ENCODE data around the gene TLR7.

The TLR7 gene

DNA sequence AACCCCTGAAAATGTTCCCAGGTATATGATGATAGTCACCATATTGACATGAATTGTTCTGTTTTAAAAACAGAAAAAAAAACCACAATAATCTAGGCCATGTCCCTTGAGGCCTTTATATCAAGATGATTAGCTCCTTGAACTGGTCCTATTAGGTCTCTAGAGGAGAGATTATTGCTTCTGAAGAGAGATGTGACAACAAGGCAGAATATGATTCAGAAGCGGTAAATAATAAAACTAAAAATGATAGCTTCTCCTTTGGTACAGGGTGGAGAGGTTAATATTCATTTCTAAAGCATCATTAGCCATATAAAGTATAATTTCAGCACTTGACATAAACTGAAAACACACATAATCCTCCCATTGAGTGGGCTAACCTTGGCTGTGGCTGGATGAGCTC, 65.4 kb downstream of the TLR7 start:
- H3K4me3 ChIP-seq (ENCODE audit: low read depth, low read length, poor library complexity, severe bottlenecking), result no peak overlapping the region
- TF ChIP-seq, protein P1, sequence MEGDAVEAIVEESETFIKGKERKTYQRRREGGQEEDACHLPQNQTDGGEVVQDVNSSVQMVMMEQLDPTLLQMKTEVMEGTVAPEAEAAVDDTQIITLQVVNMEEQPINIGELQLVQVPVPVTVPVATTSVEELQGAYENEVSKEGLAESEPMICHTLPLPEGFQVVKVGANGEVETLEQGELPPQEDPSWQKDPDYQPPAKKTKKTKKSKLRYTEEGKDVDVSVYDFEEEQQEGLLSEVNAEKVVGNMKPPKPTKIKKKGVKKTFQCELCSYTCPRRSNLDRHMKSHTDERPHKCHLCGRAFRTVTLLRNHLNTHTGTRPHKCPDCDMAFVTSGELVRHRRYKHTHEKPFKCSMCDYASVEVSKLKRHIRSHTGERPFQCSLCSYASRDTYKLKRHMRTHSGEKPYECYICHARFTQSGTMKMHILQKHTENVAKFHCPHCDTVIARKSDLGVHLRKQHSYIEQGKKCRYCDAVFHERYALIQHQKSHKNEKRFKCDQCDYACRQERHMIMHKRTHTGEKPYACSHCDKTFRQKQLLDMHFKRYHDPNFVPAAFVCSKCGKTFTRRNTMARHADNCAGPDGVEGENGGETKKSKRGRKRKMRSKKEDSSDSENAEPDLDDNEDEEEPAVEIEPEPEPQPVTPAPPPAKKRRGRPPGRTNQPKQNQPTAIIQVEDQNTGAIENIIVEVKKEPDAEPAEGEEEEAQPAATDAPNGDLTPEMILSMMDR (IDR thresholded peaks at IDR 0.05; ENCODE audit: low read length), result no peak
- no peak for TF ChIP-seq EZH2 (IDR thresholded peaks at IDR 0.05; ENCODE audit: borderline replicate concordance, low read length)
- no peak overlapping the region for H3K4me2 ChIP-seq (ENCODE audit: low read length)
- H3K9me3 ChIP-seq (ENCODE audit: low read length), result no peaks in the 10 kb centered on the region
- no peak overlapping the region for H3K27ac ChIP-seq (ENCODE audit: low read depth, low read length, poor library complexity, severe bottlenecking)
- H3K27me3 ChIP-seq (ENCODE audit: insufficient read depth, low read length), result no peaks in the 10 kb centered on the region
- no peaks in the 10 kb centered on the region for H3F3A ChIP-seq (ENCODE audit: insufficient read depth, low read length)
- no peaks in the 10 kb centered on the region for H3K36me3 ChIP-seq (ENCODE audit: insufficient read depth, low read length)
- H3K4me1 ChIP-seq (ENCODE audit: insufficient read depth, low read length, severe bottlenecking), result no peaks in the 10 kb centered on the region
- no peaks in the 10 kb centered on the region for H3K79me2 ChIP-seq (ENCODE audit: insufficient read depth, low read length)
- H2AFZ ChIP-seq (ENCODE audit: low read length), result no peak overlapping the region
- H3K9me2 ChIP-seq (ENCODE audit: low read depth, low read length), result no peaks in the 10 kb centered on the region
- H4K20me1 ChIP-seq (ENCODE audit: insufficient read depth, low read length), result no peaks in the 10 kb centered on the region
- no peak overlapping the region for H3K9ac ChIP-seq (ENCODE audit: low read length)

DNA sequence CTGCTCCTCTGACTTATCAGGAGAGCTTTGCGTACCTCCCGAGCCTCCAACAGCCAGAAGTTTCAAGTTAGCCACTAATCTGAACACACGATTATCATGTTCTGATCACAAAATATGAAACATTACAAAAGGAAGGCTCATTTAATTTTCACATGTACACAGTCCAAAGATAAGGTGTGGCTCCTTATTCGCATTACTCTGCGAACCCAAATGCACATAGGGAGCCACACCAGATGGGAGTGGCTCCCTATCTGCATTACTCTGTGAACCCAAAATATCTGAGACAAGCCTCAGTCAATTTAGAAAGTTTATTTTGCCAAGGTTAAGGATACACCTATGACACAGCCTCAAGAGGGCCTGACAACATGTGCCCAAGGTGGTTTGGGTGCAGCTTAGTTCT, 68.0 kb downstream of the TLR7 start:
- Histone ChIP-seq H3K4me3 (ENCODE audit: low read depth, low read length, poor library complexity, severe bottlenecking) (no peak overlapping the region), H3K36me3 (ENCODE audit: insufficient read depth, low read length) (no peaks in the 10 kb centered on the region), H3K27me3 (ENCODE audit: insufficient read depth, low read length) (no peaks in the 10 kb centered on the region), H3K27ac (ENCODE audit: low read depth, low read length, poor library complexity, severe bottlenecking) (no peak overlapping the region), H3F3A (ENCODE audit: insufficient read depth, low read length) (no peaks in the 10 kb centered on the region), H4K20me1 (ENCODE audit: insufficient read depth, low read length) (no peaks in the 10 kb centered on the region), H3K9me2 (ENCODE audit: low read depth, low read length) (no peaks in the 10 kb centered on the region), H3K9ac (ENCODE audit: low read length) (no peak overlapping the region), H3K4me1 (ENCODE audit: insufficient read depth, low read length, severe bottlenecking) (no peaks in the 10 kb centered on the region), H2AFZ (ENCODE audit: low read length) (no peak overlapping the region), H3K79me2 (ENCODE audit: insufficient read depth, low read length) (no peaks in the 10 kb centered on the region), H3K4me2 (ENCODE audit: low read length) (no peak overlapping the region), H3K9me3 (ENCODE audit: low read length) (no peaks in the 10 kb centered on the region)
- TF ChIP-seq, protein P1 (IDR thresholded peaks at IDR 0.05; ENCODE audit: low read length), result no peak
- TF ChIP-seq EZH2 (IDR thresholded peaks at IDR 0.05; ENCODE audit: borderline replicate concordance, low read length), result no peak

DNA sequence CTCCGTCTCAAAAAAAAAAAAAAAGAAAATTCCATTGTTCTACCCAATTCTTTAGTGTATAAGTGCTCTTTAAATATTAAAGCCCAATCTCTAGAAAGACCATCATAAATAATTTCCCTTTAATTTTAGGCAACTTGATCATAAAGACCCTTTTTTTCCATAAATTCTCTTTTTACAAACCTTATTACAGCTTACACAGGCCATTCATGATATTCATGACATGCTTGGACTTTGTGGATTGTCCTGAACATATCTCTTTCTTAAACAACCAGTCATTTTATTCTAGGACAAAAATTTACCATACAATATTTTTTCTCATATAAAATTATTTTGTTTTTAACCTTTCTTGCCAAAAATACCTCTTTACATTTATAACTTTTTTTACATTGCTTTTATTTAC, 70.1 kb downstream of the TLR7 start:
- no peak overlapping the region for H3K4me2 ChIP-seq (ENCODE audit: low read length)
- H3K79me2 ChIP-seq (ENCODE audit: insufficient read depth, low read length), result no peaks in the 10 kb centered on the region
- H3K4me1 ChIP-seq (ENCODE audit: insufficient read depth, low read length, severe bottlenecking), result no peaks in the 10 kb centered on the region
- no peak overlapping the region for H2AFZ ChIP-seq (ENCODE audit: low read length)
- H3K27ac ChIP-seq (ENCODE audit: low read depth, low read length, poor library complexity, severe bottlenecking), result no peak overlapping the region
- TF ChIP-seq, protein P1 (IDR thresholded peaks at IDR 0.05; ENCODE audit: low read length), result no peak
- TF ChIP-seq EZH2 (IDR thresholded peaks at IDR 0.05; ENCODE audit: borderline replicate concordance, low read length), result no peak
- no peaks in the 10 kb centered on the region for H3K27me3 ChIP-seq (ENCODE audit: insufficient read depth, low read length)
- no peaks in the 10 kb centered on the region for H4K20me1 ChIP-seq (ENCODE audit: insufficient read depth, low read length)
- no peaks in the 10 kb centered on the region for H3K36me3 ChIP-seq (ENCODE audit: insufficient read depth, low read length)
- H3F3A ChIP-seq (ENCODE audit: insufficient read depth, low read length), result no peaks in the 10 kb centered on the region
- H3K9me3 ChIP-seq (ENCODE audit: low read length), result no peaks in the 10 kb centered on the region
- H3K9me2 ChIP-seq (ENCODE audit: low read depth, low read length), result no peaks in the 10 kb centered on the region
- H3K4me3 ChIP-seq (ENCODE audit: low read depth, low read length, poor library complexity, severe bottlenecking), result no peak overlapping the region
- no peak overlapping the region for H3K9ac ChIP-seq (ENCODE audit: low read length)

Measured in OCI-LY1 (cell line).